Skin of body (tissue), 2 donors: ENCODE data around the gene GNGT1. TPM values are rescaled to one million over a fixed set of nuclear protein-coding genes. Genes with fewer than 3 reads are reported as not detected.

Source experiments
- DNase-seq: peaks from one replicate; lab custom pipeline; 2025; lab: John Stamatoyannopoulos, UW
- total RNA-seq: library from RNA; depleted of rRNA; stranded (reverse); fragments of >200 nt; gene quantifications from one replicate; pipeline ENCODE4 v1.2.3, GENCODE V29; 2014

The GNGT1 gene
- not detected for total RNA-seq

DNA sequence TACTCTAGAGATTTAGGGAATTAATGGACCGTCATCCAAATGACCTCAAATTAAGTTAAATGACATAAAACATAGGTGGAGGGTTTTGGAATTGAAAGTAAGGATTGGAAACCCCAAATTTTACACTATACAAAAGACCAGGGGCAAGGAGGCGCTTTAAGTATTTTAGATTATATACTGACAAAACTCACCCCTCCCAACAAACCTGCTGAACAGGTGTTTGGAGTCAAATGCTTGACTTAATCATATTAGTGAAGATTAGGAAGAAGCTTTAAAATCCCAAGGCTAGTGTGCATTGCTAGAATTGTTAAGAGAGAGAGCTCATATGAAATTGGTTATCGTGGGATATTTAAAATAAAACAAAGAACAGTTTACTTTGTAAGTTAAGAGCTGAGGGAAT, at the start of gene GNGT1:
TSS of gene GNGT1 (plus strand) at position 301 of the 400 bp plus-strand sequence. CDS start 180 bp downstream, outside the sequence.
- no peak for DNase-seq

DNA sequence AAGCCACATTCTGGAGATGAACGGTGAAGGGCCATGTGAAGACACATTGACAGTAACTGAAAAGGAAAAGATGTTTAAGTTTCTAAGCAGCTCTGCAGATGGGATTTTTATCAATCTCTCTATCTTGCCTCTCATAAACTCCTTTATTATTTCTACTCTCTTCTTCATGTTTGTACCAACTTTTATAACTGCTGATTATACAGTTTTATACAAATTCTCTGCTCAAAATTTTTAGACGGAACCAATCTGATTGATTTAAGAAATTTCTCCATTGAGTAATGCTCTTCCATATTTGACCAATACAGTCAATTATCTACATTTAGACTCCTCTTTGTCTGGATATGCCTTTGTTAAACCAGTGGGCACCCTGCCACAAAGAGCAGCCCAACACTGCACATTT, 47.5 kb upstream of the GNGT1 start:
- no peak for DNase-seq

GRCh38 chr7:93860261-93860660, 46.1 kb upstream of the GNGT1 start:
- DNase-seq, result no peak

DNA sequence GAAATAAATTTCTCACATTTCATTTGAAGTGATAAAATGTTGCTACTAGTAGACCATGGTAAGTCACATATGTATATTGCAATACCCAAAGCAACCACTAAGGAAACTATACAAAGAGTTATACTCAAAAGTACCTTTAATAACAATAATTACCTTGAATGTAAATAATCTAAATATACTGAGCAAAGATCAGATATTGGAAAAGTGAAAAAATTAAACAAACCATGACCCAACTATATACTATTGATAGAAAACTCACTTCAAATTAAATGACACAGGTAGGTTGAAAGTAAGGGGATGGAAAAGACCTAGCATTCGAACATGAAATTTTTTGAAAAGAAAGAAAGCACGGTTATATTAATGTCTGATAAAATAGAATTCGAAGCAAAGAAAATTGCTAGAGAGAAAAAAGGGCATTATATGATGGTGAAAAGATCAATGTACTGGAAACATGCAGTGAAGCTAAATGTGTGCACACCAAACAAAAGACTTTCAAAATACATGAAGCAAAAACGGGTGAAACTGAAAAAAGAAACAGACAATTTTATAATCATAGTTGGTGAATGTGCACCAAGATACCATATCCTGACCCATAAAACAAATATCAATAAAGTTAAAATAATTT, 44.9 kb upstream of the GNGT1 start:
- DNase-seq, result no peak

GRCh38 chr7:93862651-93863050, 43.7 kb upstream of the GNGT1 start:
- DNase-seq, result no peak

DNA sequence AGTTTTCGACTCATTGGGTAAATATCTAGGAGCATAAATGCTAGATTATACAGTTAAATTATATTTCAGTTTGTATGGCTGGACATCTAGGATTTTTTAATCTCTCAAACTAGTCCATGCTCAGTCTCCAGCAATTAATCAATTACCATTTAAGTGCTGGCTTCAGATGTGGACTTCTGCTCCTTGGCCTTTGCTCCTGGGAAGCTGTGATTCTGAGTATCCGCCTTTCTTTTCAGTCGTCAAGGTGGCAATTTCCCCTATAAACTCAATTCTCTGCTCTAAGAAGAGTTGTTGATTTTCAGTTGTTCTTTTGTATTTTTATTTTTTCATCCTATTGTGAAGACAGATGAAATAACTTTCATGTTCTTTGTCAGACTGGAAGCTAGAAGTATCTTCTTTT, 39.5 kb upstream of the GNGT1 start:
- DNase-seq, result no peak

GRCh38 chr7:93873998-93874574, 32.3 kb upstream of the GNGT1 start:
- DNase-seq, result no peak

GRCh38 chr7:93877742-93878141, 28.6 kb upstream of the GNGT1 start:
- no peak for DNase-seq

GRCh38 chr7:93879356-93879755, 27.0 kb upstream of the GNGT1 start:
- DNase-seq, result no peak

GRCh38 chr7:93882468-93882867, 23.9 kb upstream of the GNGT1 start:
- no peak for DNase-seq

DNA sequence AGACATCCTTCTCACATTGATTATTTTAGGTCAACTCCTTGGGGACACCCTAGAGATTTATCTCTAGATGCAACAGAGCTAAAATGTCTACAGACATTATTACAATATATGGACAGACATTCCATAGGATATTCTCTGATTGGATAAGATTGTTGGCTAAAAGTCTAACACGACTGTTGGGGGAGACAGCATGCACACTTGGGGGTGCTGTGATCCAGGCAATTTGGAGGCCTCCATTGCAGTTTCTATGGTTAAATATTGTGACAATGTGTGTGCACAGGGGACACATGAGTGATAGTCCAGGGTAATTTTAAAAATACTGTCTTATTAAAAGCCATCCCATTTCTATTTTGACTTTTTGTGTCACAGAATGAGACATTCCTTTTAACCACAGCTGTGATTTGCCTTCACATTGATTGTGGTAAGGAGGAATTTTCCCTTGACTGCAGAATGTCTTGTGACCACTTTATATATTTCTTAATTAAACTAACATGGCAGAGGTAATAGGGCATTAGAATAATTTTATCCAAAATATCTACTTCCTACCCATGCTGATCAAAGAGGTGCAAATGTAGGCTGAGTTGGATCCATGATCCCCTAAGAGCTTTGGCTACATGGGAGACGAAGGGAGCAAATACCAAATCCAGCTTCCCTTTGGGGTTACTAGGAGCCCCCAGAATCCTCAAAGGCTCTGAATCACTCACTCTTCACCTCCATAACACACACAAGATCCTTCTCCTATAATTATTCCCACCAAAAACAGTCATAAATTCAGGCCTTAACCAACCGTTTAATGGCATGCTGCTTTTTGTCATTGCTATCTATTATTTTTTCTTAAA, 23.1 kb upstream of the GNGT1 start:
- no peak for DNase-seq

GRCh38 chr7:93883917-93884345, 22.4 kb upstream of the GNGT1 start:
- DNase-seq, result no peak

- no peak for DNase-seq
Observed at GRCh38 chr7:93884541-93884940, 21.8 kb upstream of the GNGT1 start.

GRCh38 chr7:93889261-93889660, 17.1 kb upstream of the GNGT1 start:
- no peak for DNase-seq

DNA sequence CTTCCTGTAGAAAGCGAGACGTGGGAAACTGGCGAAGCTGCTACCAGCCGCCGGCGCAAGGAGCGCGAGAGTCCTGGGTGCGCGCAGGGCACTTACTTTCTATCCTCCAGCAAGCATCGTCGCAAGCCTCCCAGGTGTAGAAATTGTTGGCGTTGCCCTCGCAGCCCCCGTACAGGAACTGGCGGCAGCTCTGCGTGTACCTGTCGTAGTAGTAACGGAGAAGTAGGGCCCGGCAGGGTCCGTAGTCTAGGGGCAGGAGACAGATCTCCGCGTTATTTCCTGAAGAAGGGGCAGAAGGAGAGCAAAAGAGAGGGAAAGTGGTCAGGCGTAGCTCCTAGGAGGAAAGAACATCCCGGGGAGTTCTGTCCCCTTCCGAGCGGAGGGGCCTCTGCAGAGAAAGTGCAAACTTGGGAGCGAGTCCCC, 16.3 kb upstream of the GNGT1 start:
- no peak for DNase-seq

- DNase-seq, result no peak
Observed at GRCh38 chr7:93890464-93891068, 15.8 kb upstream of the GNGT1 start, which contains the start of gene TFPI2. Gene TFPI2, minus strand, starts transcription at chr7:93890753. Its CDS starts 75 bp downstream, at chr7:93890678.

DNA sequence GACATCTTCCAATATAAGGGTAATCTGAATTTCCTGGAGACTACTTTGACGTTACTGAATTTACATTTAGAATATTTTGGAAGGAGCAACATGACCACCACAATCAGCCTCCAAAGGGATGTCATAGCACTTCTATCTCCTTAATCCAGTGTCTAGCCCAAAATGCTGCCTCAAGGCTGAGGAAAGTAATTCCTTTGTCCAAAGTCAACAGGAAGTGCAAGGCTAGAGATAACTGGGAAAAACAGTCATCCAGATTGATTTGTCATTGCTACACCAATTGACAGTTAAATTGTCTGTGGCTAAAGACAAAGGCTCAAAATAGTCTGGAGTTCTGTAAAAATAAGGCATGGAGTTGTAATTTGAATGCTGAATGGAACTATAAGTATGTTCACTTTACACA, 11.9 kb upstream of the GNGT1 start:
- DNase-seq, result no peak

- peak; percentile 13 for DNase-seq
Observed at GRCh38 chr7:93894966-93895640, 11.3 kb upstream of the GNGT1 start.

- DNase-seq, result peak; percentile 36
Observed at GRCh38 chr7:93895859-93896600, 10.3 kb upstream of the GNGT1 start.

DNA sequence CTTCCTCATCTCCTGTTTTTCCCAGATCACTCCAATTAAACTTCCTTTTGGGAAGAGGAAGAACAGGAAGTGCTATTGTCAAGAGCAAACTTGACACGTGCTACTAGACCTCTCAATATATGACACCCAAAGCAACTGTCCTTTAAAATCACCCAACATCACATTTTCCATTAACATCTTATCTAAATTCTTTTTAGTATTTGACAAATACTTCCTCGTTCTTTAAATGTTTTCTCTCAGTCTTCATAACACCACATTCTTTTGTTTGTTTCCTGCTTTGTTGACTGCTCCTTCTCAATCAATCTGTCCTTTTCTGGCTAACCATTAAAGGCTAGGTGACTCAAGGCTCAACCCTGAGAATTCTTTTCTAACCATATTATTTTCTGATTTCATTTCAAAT, 8.7 kb upstream of the GNGT1 start:
- no peak for DNase-seq
